ENCODE data around the gene SLC39A12.

GRCh38 chr10:17913604-17914003, 38.1 kb upstream of the SLC39A12 start:
- TF ChIP-seq POLR2A (IDR thresholded peaks at IDR 0.05; ENCODE audit: control extremely low read depth in 1 of 2, low read depth in 2 of 2, low read length in 2 of 2) (no peak), CTCF (IDR thresholded peaks at IDR 0.05; ENCODE audit: control extremely low read depth in 1 of 3, insufficient read depth in 1 of 3, low read depth in 1 of 3, low read length in 3 of 3) (no peak), JUND (IDR thresholded peaks at IDR 0.05; ENCODE audit: low read length) (no peak), SP2 (IDR thresholded peaks at IDR 0.05; ENCODE audit: low read length) (no peak)
